Cardiac muscle cell (in vitro differentiated cells and primary cell): ENCODE measurements around the gene CDRT4. TPM values are rescaled to one million over a fixed set of nuclear protein-coding genes. Genes with fewer than 3 reads are reported as not detected.
A peak's percentile ranks its signal among the peaks of the same experiment; 100 is the strongest.

Experiments
- DNase-seq, 2 donors: peaks; one replicate each; pipeline versions ENCODE4 v3.0.0 to v3.0.0-alpha.2; 2010 to 2017; ENCODE audit warnings: low read depth in 1 of 2, low spot score in 1 of 2
- H3K27ac ChIP-seq: fragments of 200-600 bp; sonication (generic); 2 replicates; pipeline ENCODE4 v1.5.1; 2016
- H3K27me3 ChIP-seq: fragments of 200-600 bp; sonication (generic); 2 replicates; pipeline ENCODE4 v1.6.0; 2016; ENCODE audit warnings: control low read depth
- H3K36me3 ChIP-seq: fragments of 200-600 bp; sonication (generic); 2 replicates; pipeline ENCODE4 v1.5.1; 2016; ENCODE audit warnings: control low read depth
- H3K4me1 ChIP-seq: fragments of 200-600 bp; sonication (generic); 2 replicates; pipeline ENCODE4 v1.8.1; 2017; ENCODE audit warnings: low read depth, mild to moderate bottlenecking, mixed run types
- H3K4me3 ChIP-seq: fragments of 200-600 bp; sonication (generic); 2 replicates; pipeline ENCODE4 v1.5.1; 2016; ENCODE audit warnings: mild to moderate bottlenecking
- H3K9me3 ChIP-seq: fragments of 200-600 bp; sonication (generic); 2 replicates; pipeline ENCODE4 v1.5.1; 2017; ENCODE audit warnings: low read depth, mild to moderate bottlenecking, control low read depth
- CTCF ChIP-seq: IDR thresholded peaks from 2 replicates; pipeline ENCODE4 v1.5.1; 2012; ENCODE audit warnings: low read depth, mild to moderate bottlenecking, low read length
- polyA plus RNA-seq: library from polyadenylated mRNA; unstranded; fragments of >200 nt; fragmentation: Nextera tagmentation; extraction: Ambion mirVana; gene quantifications from 2 replicates; pipeline ENCODE4 v1.2.1, GENCODE V29; 2016
- total RNA-seq: library from RNA; depleted of rRNA; stranded (reverse); fragments of >200 nt; gene quantifications from 2 replicates; pipeline ENCODE4 v1.2.3, GENCODE V29; 2016

CDRT4 gene
- total and polyA plus RNA-seq, 2 experiments from 2014 or later = 6.0 to 14.4 TPM

- no peaks in the 10 kb centered on the region for H3K36me3 ChIP-seq
- TF ChIP-seq CTCF = no peak
- H3K4me3 ChIP-seq = no peak overlapping the region
- no peaks in the 10 kb centered on the region for H3K4me1 ChIP-seq
- no peak overlapping the region for H3K27ac ChIP-seq
- no peaks in the 10 kb centered on the region for H3K9me3 ChIP-seq
- H3K27me3 ChIP-seq = no peaks in the 10 kb centered on the region
- DNase-seq = peak in 1 of 2 donors; percentile 77
Measured at GRCh38 chr17:15392326-15392741, 75.1 kb downstream of the CDRT4 start.

- Histone ChIP-seq H3K27ac (no peak overlapping the region), H3K4me1 (no peaks in the 10 kb centered on the region), H3K4me3 (no peak overlapping the region), H3K27me3 (no peaks in the 10 kb centered on the region), H3K9me3 (no peaks in the 10 kb centered on the region), H3K36me3 (no peaks in the 10 kb centered on the region)
- no peak for DNase-seq
- TF ChIP-seq CTCF = no peak
Measured at GRCh38 chr17:15388356-15389041, 78.9 kb downstream of the CDRT4 start.

GRCh38 chr17:15386083-15386482 lies 81.3 kb downstream of the CDRT4 start:
- Histone ChIP-seq H3K4me3 (no peak overlapping the region), H3K9me3 (no peaks in the 10 kb centered on the region), H3K4me1 (no peaks in the 10 kb centered on the region), H3K27me3 (no peaks in the 10 kb centered on the region), H3K27ac (no peak overlapping the region), H3K36me3 (no peaks in the 10 kb centered on the region)
- no peak for DNase-seq
- no peak for TF ChIP-seq CTCF

Other genes starting within 250 kb of the CDRT4 start
- gene PMP22, start 202.3 kb downstream of the CDRT4 start, total RNA-seq = 13.9 and 22.4 TPM in 2 replicates
- gene PMP22, start 202.3 kb downstream of the CDRT4 start, polyA plus RNA-seq = 33.7 and 43.0 TPM in 2 replicates
- 0.07 and 0.12 TPM in 2 replicates for gene TEKT3, start 126.0 kb downstream of the CDRT4 start, total RNA-seq
- 1.2 TPM in 1 of 2 replicates, not detected in the other for gene TEKT3, start 126.0 kb downstream of the CDRT4 start, polyA plus RNA-seq
- gene TVP23C, start 95.9 kb upstream of the CDRT4 start, total RNA-seq = 20.8 and 33.4 TPM in 2 replicates
- 7.4 and 11.3 TPM in 2 replicates for gene TVP23C, start 95.9 kb upstream of the CDRT4 start, polyA plus RNA-seq
- gene FBXW10B, start 152.1 kb upstream of the CDRT4 start, total RNA-seq = 1.1 TPM in 1 of 2 replicates, not detected in the other
- gene FBXW10B, start 152.1 kb upstream of the CDRT4 start, polyA plus RNA-seq = 0.21 and 0.62 TPM in 2 replicates
- gene TRIM16, start 216.7 kb upstream of the CDRT4 start, total RNA-seq = 42.4 and 48.8 TPM in 2 replicates
- gene TRIM16, start 216.7 kb upstream of the CDRT4 start, polyA plus RNA-seq = 20.6 and 27.6 TPM in 2 replicates
- 50.9 and 78.7 TPM in 2 replicates for gene ZNF286A, start 232.1 kb upstream of the CDRT4 start, total RNA-seq
- 26.1 and 46.7 TPM in 2 replicates for gene ZNF286A, start 232.1 kb upstream of the CDRT4 start, polyA plus RNA-seq